Stimulated activated CD8-positive, alpha-beta memory T cell treated with anti-CD3 and anti-CD28 coated beads, Interleukin-2, amount 100 ng/mL, for 48 hours (primary cell): ENCODE results near the gene SOX1.

Experiments used
- DNase-seq, 2 donors: peaks; one replicate each; pipeline ENCODE4 v3.0.0-alpha.2; 2020; ENCODE audit warnings: low read depth in 2 of 2

The SOX1 gene

DNA sequence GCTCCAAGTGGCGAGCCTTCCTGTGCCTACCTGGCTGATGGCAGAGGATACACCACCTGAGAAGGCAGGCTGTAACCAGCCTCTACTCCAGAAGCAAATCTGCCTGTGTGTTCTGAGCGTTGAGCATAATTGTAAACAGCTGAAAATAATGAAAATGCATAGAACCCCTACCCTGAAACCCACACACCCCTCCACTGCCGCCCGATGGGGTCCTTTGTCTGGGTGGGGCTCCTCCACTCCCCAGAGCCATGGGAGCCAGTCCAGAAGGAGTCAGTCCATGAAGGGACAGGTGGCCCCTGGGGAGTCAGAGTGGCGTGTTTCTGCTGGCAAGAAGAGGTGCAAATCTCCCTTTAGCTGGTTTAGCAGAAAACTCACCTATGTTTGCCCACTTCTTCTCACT is 8.0 kb upstream of the SOX1 start:
- no peak for DNase-seq

DNA sequence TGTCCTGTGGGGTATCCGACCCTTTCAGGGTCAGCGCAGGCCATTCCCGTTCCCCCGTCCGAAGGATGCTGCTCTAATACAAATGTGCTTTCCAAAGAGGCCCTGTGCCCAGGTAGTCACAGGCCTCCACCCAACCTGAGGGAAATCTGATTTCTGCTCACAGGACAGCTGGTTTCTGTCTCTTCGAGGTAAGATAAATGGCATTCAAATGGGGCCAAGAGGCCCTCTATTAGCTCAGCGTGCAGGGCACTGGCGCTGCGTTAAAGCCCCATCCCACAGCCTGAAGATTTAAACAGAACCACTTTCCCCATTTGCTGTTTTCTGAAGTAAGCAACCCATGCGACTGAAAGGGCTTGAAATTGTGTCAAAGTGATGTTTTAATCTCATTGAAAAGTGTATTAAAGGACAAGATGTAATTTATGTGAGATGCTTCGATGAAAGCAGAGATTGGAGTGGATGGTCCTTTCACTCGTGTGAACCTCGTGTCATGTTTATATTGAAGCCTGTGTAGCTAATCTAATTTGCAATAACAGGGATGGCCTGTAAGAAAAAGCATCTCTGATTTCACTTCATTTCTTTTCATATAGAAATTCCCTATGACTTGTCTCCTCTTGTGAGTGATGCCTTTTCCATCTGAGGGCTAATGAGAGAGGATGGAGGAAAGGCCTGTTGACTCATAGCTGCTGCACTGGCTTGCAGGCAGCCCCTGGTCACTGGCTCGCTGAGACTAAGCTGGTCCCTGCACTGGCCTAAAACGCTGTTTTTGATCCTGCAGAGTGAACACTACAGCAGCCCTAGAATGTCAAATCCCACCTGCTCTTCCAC is 7.3 kb upstream of the SOX1 start:
- no peak for DNase-seq

DNA sequence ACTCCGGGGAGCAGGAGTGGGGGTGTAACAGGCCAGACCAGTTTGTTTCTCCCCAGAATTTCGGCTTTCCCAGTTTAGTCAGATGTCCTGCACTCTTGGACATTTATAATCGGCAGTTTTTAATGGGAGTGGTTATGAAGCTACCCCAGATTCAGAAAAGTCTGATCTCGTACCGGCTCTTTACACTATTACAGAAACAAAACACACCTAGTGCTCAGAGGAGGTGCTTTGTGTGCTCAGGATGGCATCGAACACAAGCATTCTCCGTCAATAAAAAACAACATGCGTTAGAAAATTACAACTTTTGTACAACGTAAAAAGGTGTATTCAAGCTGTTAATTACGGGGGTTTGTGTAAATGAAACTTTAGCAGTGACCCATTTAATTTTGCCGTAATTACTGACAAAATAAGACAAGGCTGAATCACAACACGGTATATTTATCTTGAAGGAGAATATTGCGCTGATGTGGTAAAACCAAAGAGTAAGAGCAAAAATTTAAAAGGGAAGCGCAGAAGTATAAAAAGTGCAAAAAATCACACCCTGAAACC is 6.6 kb upstream of the SOX1 start:
- DNase-seq, result no peak

DNA sequence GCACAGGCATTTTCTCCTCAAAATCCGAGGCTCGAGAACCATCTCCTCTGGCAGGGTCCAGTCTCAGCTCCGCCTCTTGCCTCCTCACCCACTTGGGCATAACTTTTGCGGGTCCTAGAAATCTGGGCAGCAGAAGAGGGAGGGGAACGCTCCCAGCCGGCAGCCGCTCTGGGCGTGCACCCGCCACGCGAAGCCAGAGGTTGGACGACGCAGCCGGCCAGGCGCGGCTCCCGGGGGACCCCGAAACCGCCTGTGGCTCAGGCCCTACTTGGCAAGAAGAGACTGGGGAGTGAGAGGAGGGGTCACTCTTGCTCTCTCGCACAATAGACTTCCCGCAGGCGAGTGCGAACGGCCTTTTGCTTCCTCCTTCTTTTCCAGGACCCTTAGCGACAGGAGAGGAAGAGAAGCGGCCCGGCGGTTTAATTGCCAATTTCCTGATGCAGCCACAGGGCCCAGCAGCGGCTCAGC is 6.0 kb upstream of the SOX1 start:
- DNase-seq, result no peak

DNA sequence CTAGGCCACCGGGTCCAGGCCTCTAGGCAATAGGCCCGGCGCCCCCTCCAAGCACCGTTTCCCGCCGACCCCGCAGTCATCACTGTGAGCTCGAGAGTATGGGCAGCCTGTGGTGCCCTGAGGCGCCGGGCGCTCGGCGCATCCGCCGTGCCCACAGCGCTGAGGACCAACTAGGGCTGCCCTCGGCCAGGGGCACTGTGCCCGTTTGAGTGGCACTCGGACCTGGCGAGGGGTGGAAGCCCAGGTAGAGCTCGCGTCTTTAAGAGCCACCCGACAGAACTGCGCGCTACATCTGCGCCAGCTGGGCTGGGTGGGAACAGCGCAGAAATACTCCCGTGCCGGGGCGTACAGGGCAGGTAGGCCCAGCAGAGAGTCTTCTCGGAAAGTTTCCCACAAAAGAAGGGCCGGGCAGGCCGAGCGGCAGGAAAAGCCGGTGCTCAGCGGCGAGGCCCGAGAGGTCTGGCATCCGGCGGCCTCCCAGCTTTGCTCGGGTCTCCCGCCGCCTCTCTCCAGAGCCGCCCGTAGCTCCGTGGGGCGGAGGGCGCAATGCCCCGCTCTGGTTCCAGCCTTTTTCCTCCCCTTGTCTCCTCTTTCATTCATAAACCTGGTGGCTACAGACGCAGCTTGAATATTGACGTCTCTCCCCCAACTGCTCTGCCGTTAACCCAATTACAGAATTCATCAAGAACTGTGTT is 5.4 kb upstream of the SOX1 start:
- no peak for DNase-seq

DNA sequence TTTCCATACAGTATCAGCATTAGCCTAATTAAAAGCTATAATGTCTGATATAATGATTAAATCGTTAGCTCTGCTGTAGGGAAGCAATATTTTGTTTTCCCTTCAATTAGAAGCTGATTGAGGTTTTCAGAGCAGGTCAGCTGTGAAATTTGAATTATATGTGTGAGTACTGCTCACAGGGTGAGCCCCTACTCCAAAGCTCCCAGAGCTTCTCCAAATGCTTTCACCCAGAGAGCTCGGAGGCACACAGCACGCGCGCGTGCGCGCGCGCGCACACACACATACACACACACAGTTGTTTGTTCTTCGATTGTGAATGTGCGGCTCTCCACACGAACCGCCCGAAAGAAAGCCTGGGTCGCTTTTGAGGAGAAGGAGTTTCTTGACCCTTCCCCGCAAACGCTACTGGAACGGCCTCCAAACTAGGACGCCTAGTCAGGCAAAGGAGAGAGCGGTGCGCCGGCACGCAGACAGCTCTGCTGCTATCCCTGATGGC is 4.8 kb upstream of the SOX1 start:
- no peak for DNase-seq

DNA sequence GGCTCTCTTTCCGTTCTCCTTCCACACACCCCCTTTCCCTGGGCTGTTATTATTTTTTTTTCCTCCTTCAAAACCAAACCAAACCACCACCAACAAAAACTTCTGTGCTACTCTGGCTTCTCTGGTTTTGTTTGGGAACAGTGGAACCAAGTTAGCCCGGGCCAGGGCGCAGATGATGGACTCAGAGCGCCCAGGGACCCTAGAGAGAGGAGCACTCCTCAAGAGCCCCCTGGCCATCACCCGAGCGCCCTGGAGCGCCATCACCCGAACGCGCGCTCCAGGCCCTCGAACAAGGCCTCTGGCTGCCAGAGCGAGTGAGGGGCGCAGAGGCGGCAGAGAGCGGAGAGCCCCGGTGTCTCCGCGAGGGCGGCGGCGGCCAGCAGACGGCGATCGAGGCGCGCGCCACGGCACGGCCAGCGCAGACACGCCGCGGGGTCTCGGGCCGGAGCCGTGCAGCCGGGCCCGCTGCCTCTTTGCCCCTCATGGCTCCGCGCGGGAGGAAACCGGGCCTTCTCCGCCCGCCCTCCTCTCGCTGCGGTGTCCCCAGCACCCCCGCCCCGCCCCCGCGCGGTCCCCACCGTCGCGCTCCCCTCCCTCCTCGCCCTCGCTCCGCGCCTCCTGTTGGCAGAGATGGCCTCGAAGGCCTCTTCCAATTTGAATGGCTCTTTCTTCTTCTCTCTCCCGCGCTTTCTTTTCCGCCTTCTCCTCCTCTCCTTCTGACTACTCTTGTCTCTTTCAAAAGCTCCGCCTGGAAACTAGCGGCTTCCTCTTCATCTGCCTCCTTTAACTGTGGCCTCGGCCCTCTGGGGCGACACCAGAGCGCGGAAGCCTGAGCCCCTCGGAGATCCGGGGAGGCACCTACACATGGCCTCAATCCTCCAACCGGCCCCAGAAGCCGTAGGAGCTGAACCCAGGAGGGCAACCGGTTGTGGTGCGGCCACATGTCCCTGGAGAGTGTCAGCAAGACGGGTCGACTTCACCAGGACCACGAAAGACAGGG is 4.1 kb upstream of the SOX1 start:
- DNase-seq, result no peak

DNA sequence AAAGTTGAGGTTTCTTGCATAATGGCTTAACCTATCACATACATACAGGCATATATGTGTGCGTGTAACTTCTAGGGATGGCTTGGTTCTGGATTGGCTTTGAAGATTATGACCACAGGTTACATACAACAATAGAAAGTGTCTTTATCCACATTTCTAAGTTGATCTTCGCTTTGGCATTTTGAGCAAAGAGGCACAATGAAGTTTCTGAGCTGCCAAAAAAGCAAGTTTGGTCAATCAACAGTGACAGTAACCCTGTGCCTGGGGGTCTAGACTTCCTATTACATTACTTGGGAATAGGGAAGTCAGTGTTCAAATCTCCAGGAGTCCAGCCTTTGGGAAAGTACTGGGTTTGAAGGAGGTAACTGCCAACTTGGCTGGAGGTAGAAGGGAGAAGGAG is 3.1 kb upstream of the SOX1 start:
- no peak for DNase-seq

DNA sequence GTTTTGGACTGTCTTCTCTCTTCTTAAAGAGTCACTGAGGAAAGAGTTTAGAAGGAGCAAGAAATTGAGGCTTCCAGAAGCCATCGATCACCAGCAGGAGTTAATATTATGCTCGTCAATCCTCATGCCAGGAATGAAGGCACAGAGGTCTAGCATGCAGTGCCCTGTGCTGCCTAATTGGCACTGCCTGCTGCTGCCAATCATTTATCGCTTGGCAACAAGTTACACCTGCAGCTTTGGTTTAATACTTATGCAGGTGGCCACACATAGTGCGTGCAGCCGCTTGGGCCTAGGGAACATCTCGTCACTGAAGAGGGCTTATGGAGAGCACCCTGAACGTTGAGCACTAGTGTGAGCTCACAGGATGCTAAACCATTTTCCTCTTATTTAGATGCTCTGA is 2.7 kb upstream of the SOX1 start:
- DNase-seq, result no peak

DNA sequence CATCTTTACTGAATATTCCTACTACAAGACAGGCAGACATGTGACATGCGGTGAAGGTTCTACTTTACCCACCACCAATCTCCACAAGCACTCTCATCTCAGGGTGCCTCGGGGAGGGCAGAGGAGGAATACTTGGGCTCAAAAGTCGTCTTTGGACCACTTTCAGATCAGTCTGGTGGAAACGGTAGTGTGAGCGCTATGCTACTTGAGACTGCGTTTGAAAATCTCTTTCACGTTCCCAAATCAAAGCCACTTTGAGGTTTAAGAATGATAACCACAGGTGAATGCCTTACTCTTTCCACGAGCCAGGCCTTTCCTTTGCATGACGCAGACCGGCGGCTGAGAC is 1.5 kb upstream of the SOX1 start:
- no peak for DNase-seq

DNA sequence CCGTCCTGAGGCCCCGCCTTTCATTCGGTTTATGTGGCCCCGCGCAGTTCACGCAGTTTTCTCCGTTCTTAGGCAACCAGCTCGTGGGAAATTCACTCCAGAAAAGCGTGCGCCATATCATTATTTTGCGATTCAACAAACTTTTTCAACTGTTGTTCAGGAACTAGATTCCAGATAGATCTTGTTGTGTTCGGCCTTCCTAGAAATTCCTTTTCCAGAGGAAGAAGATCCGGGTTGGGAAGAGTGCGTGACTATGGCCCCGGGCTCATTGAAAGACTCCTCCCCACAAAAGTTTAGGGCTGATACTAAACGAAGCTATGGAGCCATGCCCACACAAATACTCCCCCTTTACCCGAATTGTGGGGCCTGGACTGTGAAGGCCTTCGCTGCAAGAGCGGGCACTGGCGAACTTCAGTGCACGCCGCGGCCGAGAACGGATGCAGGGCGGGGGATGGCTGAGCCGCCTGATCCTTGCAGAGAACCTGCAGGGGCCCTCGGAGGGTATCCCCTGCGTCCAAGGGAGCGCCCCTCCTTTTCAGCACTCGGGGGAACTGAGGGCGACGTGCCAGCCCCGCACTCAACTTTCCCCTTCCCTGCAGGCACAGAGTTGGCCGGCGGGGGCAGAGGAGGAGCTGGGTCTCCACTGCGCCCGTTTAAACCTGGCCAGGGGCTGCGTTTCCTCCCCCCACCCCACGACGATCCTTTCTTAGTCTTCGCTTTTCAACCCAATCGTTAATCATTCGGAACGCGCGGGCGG is 904 bp upstream of the SOX1 start:
- DNase-seq, result no peak

DNA sequence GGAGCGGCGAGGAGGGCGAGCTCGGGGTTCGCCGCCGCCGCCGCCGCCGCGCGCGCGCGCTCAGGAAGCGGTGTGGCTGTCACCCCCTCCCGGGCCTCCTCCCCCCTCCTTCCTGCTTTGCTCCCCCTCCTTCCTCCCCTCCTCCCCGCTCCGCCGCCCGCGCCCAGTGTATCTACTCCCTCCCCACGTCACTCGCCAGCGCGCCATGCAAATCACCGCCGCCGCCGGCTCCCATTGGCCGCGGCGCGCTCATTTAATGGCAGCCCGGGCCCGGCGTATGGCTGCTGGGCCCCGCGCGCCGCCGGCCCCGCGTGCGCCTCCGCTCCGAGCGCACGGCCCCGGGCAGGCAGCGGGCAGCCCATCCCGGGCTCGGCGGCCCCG is 335 bp upstream of the SOX1 start:
- DNase-seq, result peak; percentile 31 to 33

DNA sequence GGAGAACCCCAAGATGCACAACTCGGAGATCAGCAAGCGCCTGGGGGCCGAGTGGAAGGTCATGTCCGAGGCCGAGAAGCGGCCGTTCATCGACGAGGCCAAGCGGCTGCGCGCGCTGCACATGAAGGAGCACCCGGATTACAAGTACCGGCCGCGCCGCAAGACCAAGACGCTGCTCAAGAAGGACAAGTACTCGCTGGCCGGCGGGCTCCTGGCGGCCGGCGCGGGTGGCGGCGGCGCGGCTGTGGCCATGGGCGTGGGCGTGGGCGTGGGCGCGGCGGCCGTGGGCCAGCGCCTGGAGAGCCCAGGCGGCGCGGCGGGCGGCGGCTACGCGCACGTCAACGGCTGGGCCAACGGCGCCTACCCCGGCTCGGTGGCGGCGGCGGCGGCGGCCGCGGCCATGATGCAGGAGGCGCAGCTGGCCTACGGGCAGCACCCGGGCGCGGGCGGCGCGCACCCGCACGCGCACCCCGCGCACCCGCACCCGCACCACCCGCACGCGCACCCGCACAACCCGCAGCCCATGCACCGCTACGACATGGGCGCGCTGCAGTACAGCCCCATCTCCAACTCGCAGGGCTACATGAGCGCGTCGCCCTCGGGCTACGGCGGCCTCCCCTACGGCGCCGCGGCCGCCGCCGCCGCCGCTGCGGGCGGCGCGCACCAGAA is 1.1 kb downstream of the SOX1 start:
- no peak for DNase-seq

DNA sequence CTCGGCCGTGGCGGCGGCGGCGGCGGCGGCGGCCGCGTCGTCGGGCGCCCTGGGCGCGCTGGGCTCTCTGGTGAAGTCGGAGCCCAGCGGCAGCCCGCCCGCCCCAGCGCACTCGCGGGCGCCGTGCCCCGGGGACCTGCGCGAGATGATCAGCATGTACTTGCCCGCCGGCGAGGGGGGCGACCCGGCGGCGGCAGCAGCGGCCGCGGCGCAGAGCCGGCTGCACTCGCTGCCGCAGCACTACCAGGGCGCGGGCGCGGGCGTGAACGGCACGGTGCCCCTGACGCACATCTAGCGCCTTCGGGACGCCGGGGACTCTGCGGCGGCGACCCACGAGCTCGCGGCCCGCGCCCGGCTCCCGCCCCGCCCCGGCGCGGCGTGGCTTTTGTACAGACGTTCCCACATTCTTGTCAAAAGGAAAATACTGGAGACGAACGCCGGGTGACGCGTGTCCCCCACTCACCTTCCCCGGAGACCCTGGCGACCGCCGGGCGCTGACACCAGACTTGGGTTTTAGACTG is 1.7 kb downstream of the SOX1 start:
- DNase-seq, result no peak

DNA sequence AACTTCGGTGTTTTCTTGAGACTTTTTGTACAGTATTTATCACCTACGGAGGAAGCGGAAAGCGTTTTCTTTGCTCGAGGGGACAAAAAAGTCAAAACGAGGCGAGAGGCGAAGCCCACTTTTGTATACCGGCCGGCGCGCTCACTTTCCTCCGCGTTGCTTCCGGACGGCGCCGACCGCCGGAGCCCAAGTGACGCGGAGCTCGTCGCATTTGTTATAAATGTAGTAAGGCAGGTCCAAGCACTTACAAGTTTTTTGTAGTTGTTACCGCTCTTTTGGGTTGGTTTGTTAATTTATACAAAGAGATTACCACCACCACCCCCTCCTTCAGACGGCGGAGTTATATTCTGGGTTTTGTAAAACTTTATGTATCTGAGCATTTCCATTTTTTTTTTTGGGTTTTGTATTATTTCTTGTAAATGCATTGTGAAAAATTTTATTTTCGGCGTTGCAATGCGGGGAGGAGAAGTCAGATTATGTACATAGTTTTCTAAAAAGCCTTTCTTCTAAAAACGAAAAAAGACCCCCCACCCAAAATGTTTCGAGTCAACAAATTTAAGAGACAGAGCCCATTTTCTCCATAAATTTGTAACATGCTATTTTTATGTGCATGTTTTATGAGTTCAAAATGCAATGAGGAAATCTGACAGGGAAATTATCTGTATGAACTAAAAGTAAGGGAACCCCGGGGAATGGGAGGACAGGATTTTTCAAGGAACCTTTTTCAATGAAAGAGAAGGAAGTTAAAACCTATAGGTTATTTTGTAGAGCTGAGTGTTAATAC is 2.3 kb downstream of the SOX1 start:
- no peak for DNase-seq

DNA sequence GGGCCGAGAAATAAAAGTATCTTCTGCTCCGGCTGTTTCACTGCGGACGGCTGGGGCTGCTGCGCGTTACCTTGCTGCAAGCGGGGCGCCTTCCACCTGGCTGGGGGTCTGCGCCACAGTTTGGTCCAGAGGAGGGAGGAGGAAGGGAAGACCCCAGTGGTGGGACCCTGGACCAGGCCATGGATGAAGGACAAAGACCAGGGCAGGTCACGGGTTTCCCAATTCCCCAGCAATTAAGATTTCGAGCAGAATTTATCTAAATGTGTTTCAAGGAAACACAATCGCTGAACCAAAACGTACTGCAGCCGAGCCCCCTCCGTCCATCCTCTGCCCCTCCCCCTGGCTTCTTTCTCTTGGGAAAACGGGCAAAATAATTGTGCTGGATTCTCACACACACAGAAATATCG is 2.9 kb downstream of the SOX1 start:
- DNase-seq, result no peak

DNA sequence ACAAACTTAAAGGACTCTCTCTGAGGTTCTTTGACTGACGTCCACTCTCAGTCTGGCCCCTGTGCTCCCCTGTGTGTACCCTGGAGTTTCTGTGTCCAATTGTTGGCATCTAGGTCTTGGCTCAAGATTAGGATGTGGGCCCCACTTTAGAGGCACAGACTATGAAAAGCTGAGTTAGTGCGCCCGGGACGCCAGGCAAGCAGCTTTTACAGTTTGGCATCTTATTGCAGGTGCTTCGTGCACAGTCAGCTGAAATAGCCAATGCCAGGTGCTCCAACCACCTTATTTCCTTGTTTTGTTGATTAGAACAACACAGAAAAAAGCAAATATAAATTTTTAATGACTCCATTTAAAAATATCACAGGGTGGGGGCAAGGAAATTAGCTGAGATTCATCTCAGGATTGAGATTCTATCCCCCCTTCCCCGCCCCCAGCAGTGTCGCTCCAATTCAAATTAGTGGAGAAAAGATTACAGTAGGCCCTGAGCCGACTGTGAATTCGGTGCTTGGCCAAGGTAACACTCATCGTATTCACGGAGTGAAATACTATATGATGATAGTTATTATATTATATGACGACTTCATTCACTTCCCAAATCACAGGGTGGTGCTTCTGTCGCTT is 4.3 kb downstream of the SOX1 start:
- DNase-seq, result no peak

DNA sequence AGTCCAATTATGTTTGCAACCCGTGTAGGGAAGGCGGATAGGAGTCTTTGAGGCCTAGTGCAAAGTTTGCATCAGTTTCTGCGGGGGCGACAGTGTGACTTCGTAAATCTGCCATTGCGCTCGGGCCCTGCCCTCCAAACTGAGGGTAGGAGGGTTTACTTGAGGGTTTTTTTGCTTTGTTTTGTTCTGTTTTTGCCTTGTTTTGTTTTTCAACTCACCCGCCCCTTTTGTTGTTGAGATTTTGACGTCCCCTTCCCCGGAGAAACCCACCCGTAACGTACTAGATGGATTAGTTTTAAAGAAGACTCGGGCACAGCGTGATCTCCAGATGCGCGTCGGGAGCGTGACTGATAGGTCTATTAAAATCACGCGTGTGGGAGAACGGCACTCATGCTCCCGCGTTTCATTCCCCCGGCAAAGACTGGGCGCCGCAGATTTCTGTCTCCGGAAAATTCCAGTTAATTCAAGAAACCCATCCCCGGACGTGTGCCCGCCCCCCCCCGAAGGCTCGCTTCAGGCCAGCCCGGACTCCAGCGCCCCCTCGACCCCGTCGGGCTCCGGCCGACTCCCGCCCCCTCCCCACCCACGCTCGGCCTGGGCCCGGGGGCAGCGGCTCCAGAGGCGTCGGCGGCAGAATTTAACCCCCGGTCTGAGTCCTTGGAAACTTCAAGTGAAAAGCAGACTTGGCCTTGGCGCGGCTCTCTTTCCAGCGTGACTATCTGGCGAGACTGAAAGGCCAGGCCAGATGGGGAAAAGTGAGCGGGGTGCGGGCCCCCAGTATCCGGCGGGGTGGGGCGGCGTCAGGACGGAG is 5.0 kb downstream of the SOX1 start:
- DNase-seq, result no peak
